Measurements from ENCODE around the gene PPP2R2C. TPM values are rescaled to one million over a fixed set of nuclear protein-coding genes. Genes with fewer than 3 reads are reported as not detected.

The PPP2R2C gene
- total RNA-seq, 2 donors from 2014 or later = 0.14 to 0.41 TPM

- no peaks in the 10 kb centered on the region for H3K27me3 ChIP-seq (replicated peaks; ENCODE audit: insufficient read depth)
- no peak for TF ChIP-seq CTCF (IDR thresholded peaks at IDR 0.05)
- ATAC-seq (ENCODE audit: insufficient number of reproducible peaks, low FRiP score, low read depth) (no peak), DNase-seq (ENCODE audit: low spot score) (no peak)
- no peak overlapping the region for H3K27ac ChIP-seq
- H3K36me3 ChIP-seq = no peaks in the 10 kb centered on the region
- no peaks in the 10 kb centered on the region for H3K9me3 ChIP-seq
- no peak overlapping the region for H3K4me3 ChIP-seq
- H3K4me1 ChIP-seq (ENCODE audit: control insufficient read depth in 1 of 2, low read depth in 2 of 2) = no peaks in the 10 kb centered on the region
Observed at GRCh38 chr4:6422866-6423265, 49.5 kb downstream of the PPP2R2C start.

GRCh38 chr4:6422105-6422504 lies 50.3 kb downstream of the PPP2R2C start:
- Histone ChIP-seq H3K4me1 (ENCODE audit: control insufficient read depth in 1 of 2, low read depth in 2 of 2) (no peaks in the 10 kb centered on the region), H3K4me3 (no peak overlapping the region), H3K9me3 (no peaks in the 10 kb centered on the region), H3K36me3 (no peaks in the 10 kb centered on the region), H3K27ac (no peak overlapping the region), H3K27me3 (replicated peaks; ENCODE audit: insufficient read depth) (no peaks in the 10 kb centered on the region)
- DNase-seq (ENCODE audit: low spot score) (no peak), ATAC-seq (ENCODE audit: insufficient number of reproducible peaks, low FRiP score, low read depth) (no peak)
- no peak for TF ChIP-seq CTCF (IDR thresholded peaks at IDR 0.05)

GRCh38 chr4:6421397-6421796 lies 51.0 kb downstream of the PPP2R2C start:
- Histone ChIP-seq H3K9me3 (no peaks in the 10 kb centered on the region), H3K4me3 (no peak overlapping the region), H3K27ac (no peak overlapping the region), H3K36me3 (no peaks in the 10 kb centered on the region), H3K27me3 (replicated peaks; ENCODE audit: insufficient read depth) (no peaks in the 10 kb centered on the region), H3K4me1 (ENCODE audit: control insufficient read depth in 1 of 2, low read depth in 2 of 2) (no peaks in the 10 kb centered on the region)
- TF ChIP-seq CTCF (IDR thresholded peaks at IDR 0.05) = no peak
- DNase-seq (ENCODE audit: low spot score) = no peak
- ATAC-seq (ENCODE audit: insufficient number of reproducible peaks, low FRiP score, low read depth) = no peak

- H3K27ac ChIP-seq = no peak overlapping the region
- no peaks in the 10 kb centered on the region for H3K27me3 ChIP-seq (replicated peaks; ENCODE audit: insufficient read depth)
- no peaks in the 10 kb centered on the region for H3K36me3 ChIP-seq
- TF ChIP-seq CTCF (IDR thresholded peaks at IDR 0.05) = no peak
- H3K4me1 ChIP-seq (ENCODE audit: control insufficient read depth in 1 of 2, low read depth in 2 of 2) = no peaks in the 10 kb centered on the region
- H3K4me3 ChIP-seq = no peak overlapping the region
- DNase-seq (ENCODE audit: low spot score) (no peak), ATAC-seq (ENCODE audit: insufficient number of reproducible peaks, low FRiP score, low read depth) (no peak)
- H3K9me3 ChIP-seq = no peaks in the 10 kb centered on the region
Observed at GRCh38 chr4:6420972-6421371, 51.4 kb downstream of the PPP2R2C start.

- no peaks in the 10 kb centered on the region for H3K4me1 ChIP-seq (ENCODE audit: control insufficient read depth in 1 of 2, low read depth in 2 of 2)
- H3K9me3 ChIP-seq = no peaks in the 10 kb centered on the region
- H3K4me3 ChIP-seq = no peak overlapping the region
- no peaks in the 10 kb centered on the region for H3K36me3 ChIP-seq
- TF ChIP-seq CTCF (IDR thresholded peaks at IDR 0.05) = no peak
- H3K27ac ChIP-seq = no peak overlapping the region
- H3K27me3 ChIP-seq (replicated peaks; ENCODE audit: insufficient read depth) = no peaks in the 10 kb centered on the region
- ATAC-seq (ENCODE audit: insufficient number of reproducible peaks, low FRiP score, low read depth) (no peak), DNase-seq (ENCODE audit: low spot score) (no peak)
Observed at GRCh38 chr4:6420036-6420435, 52.4 kb downstream of the PPP2R2C start.
